A673 (cell line): ENCODE results near the gene NSG2. TPM values are rescaled to one million over a fixed set of nuclear protein-coding genes. Genes with fewer than 3 reads are reported as not detected.

Experiments
- BruUV-seq: library from RNA; stranded (reverse); fragments of 400-500 nt; replicated peaks from 2 replicates; lab custom pipeline; 2021; lab: Mats Ljungman, UMichigan
- CTCF ChIA-PET: fragments of 300-600 bp; sonication (Branson Sonifier 250); formaldehyde crosslinking; loops from one replicate; lab custom pipeline; 2022; ENCODE audit warnings: antibody characterized with exemption; lab: Charles Lee
- POLR2A ChIA-PET: fragments of 300-600 bp; sonication (Branson Sonifier 250); formaldehyde crosslinking; loops from one replicate; lab custom pipeline; 2022; ENCODE audit warnings: antibody characterized with exemption; ENCODE audit not compliant: low non-redundant PET; lab: Charles Lee
- DNase-seq: peaks from one replicate; pipeline ENCODE4 v3.0.0-alpha.2; 2015; ENCODE audit warnings: low spot score
- H3K27ac ChIP-seq: fragments of 200-600 bp; sonication (generic); 2 replicates; pipeline ENCODE4 v1.5.1; 2016; ENCODE audit warnings: mixed run types, low read depth, mild to moderate bottlenecking, mixed read lengths, antibody characterized with exemption, low read length; ENCODE audit not compliant: poor library complexity, severe bottlenecking
- H3K27me3 ChIP-seq: fragments of 200-600 bp; sonication (generic); replicated peaks from 2 replicates; pipeline ENCODE4 v1.6.1; 2017; ENCODE audit warnings: mixed run types, low read depth, mild to moderate bottlenecking, mixed read lengths, antibody characterized with exemption, low read length; ENCODE audit not compliant: insufficient read depth, poor library complexity
- H3K36me3 ChIP-seq: fragments of 200-600 bp; sonication (generic); 2 replicates; pipeline ENCODE4 v1.6.1; 2016; ENCODE audit warnings: mixed run types, mild to moderate bottlenecking, mixed read lengths, antibody characterized with exemption, low read length; ENCODE audit not compliant: insufficient read depth, poor library complexity, severe bottlenecking
- H3K4me1 ChIP-seq: fragments of 200-600 bp; sonication (generic); 2 replicates; pipeline ENCODE4 v1.6.1; 2017; ENCODE audit warnings: mixed run types, mild to moderate bottlenecking, mixed read lengths, antibody characterized with exemption, low read length; ENCODE audit not compliant: insufficient read depth, poor library complexity, severe bottlenecking
- H3K4me3 ChIP-seq: fragments of 200-600 bp; sonication (generic); 2 replicates; pipeline ENCODE4 v1.5.1; 2016; ENCODE audit warnings: low read depth, mixed run types, mild to moderate bottlenecking, mixed read lengths, low read length; ENCODE audit not compliant: poor library complexity, severe bottlenecking
- H3K9me3 ChIP-seq: fragments of 200-600 bp; sonication (generic); 2 replicates; pipeline ENCODE4 v1.6.1; 2016; ENCODE audit warnings: mixed run types, low read depth, mild to moderate bottlenecking, mixed read lengths, antibody characterized with exemption, low read length; ENCODE audit not compliant: poor library complexity, severe bottlenecking
- CTCF ChIP-seq: fragments of 300-800, 200-600 bp; sonication (generic); conservative IDR thresholded peaks from 2 replicates; pipeline ENCODE4 v1.5.1; 2017; ENCODE audit warnings: low read depth, mild to moderate bottlenecking, antibody characterized with exemption, low read length, moderate library complexity, mixed read lengths
- EZH2 ChIP-seq: fragments of 200-600 bp; sonication (generic); IDR thresholded peaks from 2 replicates; pipeline ENCODE4 v1.6.1; 2017; ENCODE audit warnings: borderline replicate concordance, low read depth, mild to moderate bottlenecking, mixed read lengths, antibody characterized with exemption, low read length; ENCODE audit not compliant: poor library complexity, severe bottlenecking
- intact Hi-C: fragments of 100-400 bp; cut with micrococcal nuclease; formaldehyde crosslinking; loops from one replicate; pipeline ENCODE4 v1.10.0; 2022; ENCODE audit not compliant: unreplicated experiment
- total RNA-seq: library from RNA; stranded (reverse); gene quantifications from 2 replicates; pipeline ENCODE4 v1.2.3, GENCODE V29; 2021

The NSG2 gene
- total RNA-seq, 1 experiment from 2014 or later: 0.60 TPM

GRCh38 chr5:174094857-174095606 is 49.5 kb downstream of the NSG2 start:
- Histone ChIP-seq H3K27ac (no peak overlapping the region), H3K36me3 (no peaks in the 10 kb centered on the region), H3K4me1 (no peaks in the 10 kb centered on the region), H3K9me3 (no peaks in the 10 kb centered on the region), H3K4me3 (no peak overlapping the region), H3K27me3 (no peaks in the 10 kb centered on the region)
- CTCF ChIA-PET: no interaction called here
- POLR2A ChIA-PET: no interaction called here
- no TSS peak for BruUV-seq
- no peak for DNase-seq
- intact Hi-C loops: no loop called here
- TF ChIP-seq EZH2 (no peak), CTCF (no peak)

DNA sequence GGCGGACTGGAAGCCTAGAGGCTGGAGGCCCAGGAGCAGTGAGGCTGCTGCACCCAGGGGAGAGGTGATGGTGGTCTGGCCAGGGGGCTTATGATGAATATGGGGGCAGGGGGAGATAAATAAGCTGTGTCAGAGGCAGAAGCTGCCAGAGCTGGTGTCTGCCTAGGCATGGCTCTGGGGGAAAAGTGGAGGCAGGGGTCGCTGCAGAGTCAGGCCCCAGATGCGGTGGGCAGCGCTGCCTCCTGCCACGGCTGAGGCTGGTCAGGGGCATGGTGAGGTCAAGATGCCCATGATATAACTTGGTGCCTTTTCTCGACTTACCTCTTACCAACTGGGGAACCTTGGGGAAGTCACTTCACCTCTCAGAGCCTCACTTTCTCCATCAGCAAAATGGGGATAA is 51.1 kb downstream of the NSG2 start:
- Histone ChIP-seq H3K27me3 (no peaks in the 10 kb centered on the region), H3K4me3 (no peak overlapping the region), H3K36me3 (no peaks in the 10 kb centered on the region), H3K9me3 (no peaks in the 10 kb centered on the region), H3K27ac (no peak overlapping the region), H3K4me1 (no peaks in the 10 kb centered on the region)
- DNase-seq: no peak
- BruUV-seq: no TSS peak
- TF ChIP-seq CTCF (no peak), EZH2 (no peak)
- ChIA-PET CTCF (no interaction called here), POLR2A (no interaction called here)
- intact Hi-C loops: no loop called here

GRCh38 chr5:174097486-174098185 is 52.1 kb downstream of the NSG2 start:
- Histone ChIP-seq H3K36me3 (no peaks in the 10 kb centered on the region), H3K9me3 (no peaks in the 10 kb centered on the region), H3K4me1 (no peaks in the 10 kb centered on the region), H3K4me3 (no peak overlapping the region), H3K27ac (no peak overlapping the region), H3K27me3 (no peaks in the 10 kb centered on the region)
- ChIA-PET CTCF (no interaction called here), POLR2A (no interaction called here)
- TF ChIP-seq CTCF (no peak), EZH2 (no peak)
- intact Hi-C loops: no loop called here
- BruUV-seq: no TSS peak
- DNase-seq: no peak
